Pancreas (tissue), 10 donors: ENCODE data around the gene GULP1. TPM values are rescaled to one million over a fixed set of nuclear protein-coding genes. Genes with fewer than 3 reads are reported as not detected.

ENCODE experiments used
- ATAC-seq, 4 donors: fragments of 200-7000 bp; cut with Tn5 transposase; one replicate each; pipeline versions ENCODE4 v1.8.0 to v1.9.1; 2020; ENCODE audit warnings: mild to moderate bottlenecking in 4 of 4, moderate library complexity in 4 of 4
- DNase-seq, 6 donors: peaks; one replicate each; pipeline ENCODE4 v3.0.0-alpha.2; 2020
- FAIRE-seq: peaks from 2 replicates; lab custom pipeline; 2012; peaks lifted over from hg19 to GRCh38; lab: Jason Lieb, UNC
- H3K27ac ChIP-seq, 4 donors: fragments of 200-600 bp; sonication (generic); 1 replicate in 3 of 4; 2 replicates in 1 of 4; pipeline versions ENCODE4 v1.5.0 to v1.8.0; 2020
- H3K27me3 ChIP-seq, 4 donors: fragments of 200-600 bp; one replicate each; pipeline ENCODE4 v1.8.0; 2021
- H3K36me3 ChIP-seq, 3 donors: fragments of 200-600 bp; sonication (generic) in 1 of 3; one replicate each; pipeline versions ENCODE4 v1.5.0 to v1.8.0; 2020 to 2021
- H3K4me1 ChIP-seq, 3 donors: fragments of 200-600 bp; one replicate each; pipeline ENCODE4 v1.8.0; 2021
- H3K4me3 ChIP-seq, 4 donors: fragments of 200-600 bp; sonication (generic) in 2 of 4; one replicate each; pipeline versions ENCODE4 v1.5.0 to v1.8.0; 2020 to 2021
- H3K9me3 ChIP-seq, 4 donors: fragments of 200-600 bp; one replicate each; pipeline ENCODE4 v1.8.0; 2021
- CTCF ChIP-seq, 4 donors: fragments of 200-600 bp; sonication (generic) in 3 of 4; IDR thresholded peaks; one replicate each; pipeline versions ENCODE4 v1.5.0 to v1.8.0; 2021; ENCODE audit warnings: antibody characterized with exemption in 4 of 4
- WGBS, 2 donors: extraction: QIAGEN DNeasy Blood & Tissue Kit; methylation state at CpG; one replicate each; pipeline ENCODE4 v1.1.7; 2013; 5-methylcytosine and 5-hydroxymethylcytosine counted together
- intact Hi-C, 3 donors: fragments of 100-400 bp; cut with DNase I; formaldehyde crosslinking; loops; one replicate each; pipeline versions ENCODE4 v1.11.1 to v1.14.2; 2022
- polyA plus RNA-seq, 2 donors: library from polyadenylated mRNA; stranded (reverse); fragments of 200-250 nt; gene quantifications; one replicate each; pipeline ENCODE4 v1.2.3, GENCODE V29; 2013
- total RNA-seq, 6 donors: library from RNA; stranded (reverse); fragmentation: NEBNext Ultra II Directional in 4 of 6; extraction: Animal tissue kit (Norgen Biotek cat#: 25700) in 4 of 6; gene quantifications; one replicate each; pipeline versions ENCODE4 v1.2.1 to v1.2.4, GENCODE V29; 2021 to 2023
- donor health status: healthy with polysubstance abuse.
- donor health status: DM: no; HTN: no; CAD: no; lungs with moderate emphysema.
- donor health status: DM: no; HTN: no; CAD: no.
- donor health status: control.
- donor health status: control.
- donor health status: Bipolar disorder and iron deficiency.
- donor health status: DM: yes; HTN: yes; CAD: no.
- donor health status: DM: no; HTN: no; CAD: no.
- donor health status: DM: no; HTN: no; CAD: no.
- donor health status: DM: yes; HTN: yes; CAD: no.

The GULP1 gene
- total and polyA plus RNA-seq, 8 donors = 5.4 to 35.7 (median 17.5) TPM

GRCh38 chr2:188473306-188473705 lies 181.6 kb downstream of the GULP1 start:
- TF ChIP-seq CTCF (IDR thresholded peaks at IDR 0.05) = no peak
- no peak for FAIRE-seq

GRCh38 chr2:188474316-188474715 lies 182.6 kb downstream of the GULP1 start:
- H3K9me3 ChIP-seq = peaks cover 0 to 4% (median 0%) of the 10 kb centered on the region in 4 donors
- no peak overlapping the region for H3K27ac ChIP-seq
- ATAC-seq (no peak), FAIRE-seq (no peak), DNase-seq (no peak)
- TF ChIP-seq CTCF (IDR thresholded peaks at IDR 0.05) = no peak
- no peak overlapping the region for H3K4me3 ChIP-seq
- intact Hi-C loops = no loop called here
- WGBS, 2 donors = 90 to 95% methylated on average over 2 of the region's 2 CpGs
- no peaks in the 10 kb centered on the region for H3K36me3 ChIP-seq
- peaks cover 7 to 14% (median 11%) of the 10 kb centered on the region in 3 donors for H3K4me1 ChIP-seq
- H3K27me3 ChIP-seq = no peaks in the 10 kb centered on the region

More at GRCh38 chr2:188473306-188473705, 181.6 kb downstream of the GULP1 start:
- Histone ChIP-seq H3K27me3 (no peaks in the 10 kb centered on the region), H3K4me1 (peaks cover 7 to 8% (median 7%) of the 10 kb centered on the region in 3 donors), H3K9me3 (peaks cover 0 to 4% (median 0%) of the 10 kb centered on the region in 4 donors), H3K4me3 (no peak overlapping the region), H3K27ac (no peak overlapping the region), H3K36me3 (no peaks in the 10 kb centered on the region)
- 90 to 97% methylated on average over 3 of the region's 3 CpGs for WGBS, 2 donors
- intact Hi-C loops = no loop called here
- no peak for DNase-seq
- ATAC-seq = no peak

GRCh38 chr2:188475945-188476344 lies 184.3 kb downstream of the GULP1 start:
- FAIRE-seq = no peak
- no peak for DNase-seq

GRCh38 chr2:188477564-188478103 lies 186.0 kb downstream of the GULP1 start:
- no peak for TF ChIP-seq CTCF (IDR thresholded peaks at IDR 0.05)
- no peak overlapping the region for H3K27ac ChIP-seq
- no peaks in the 10 kb centered on the region for H3K9me3 ChIP-seq
- ATAC-seq (peak; percentile 22 to 61 (median 54)), FAIRE-seq (no peak), DNase-seq (no peak)
- intact Hi-C loops = no loop called here
- no peak overlapping the region for H3K4me3 ChIP-seq
- H3K36me3 ChIP-seq = no peaks in the 10 kb centered on the region
- 19 to 21% methylated on average over 5 of the region's 5 CpGs for WGBS, 2 donors
- H3K27me3 ChIP-seq = no peaks in the 10 kb centered on the region
- H3K4me1 ChIP-seq = peaks cover 7 to 14% (median 12%) of the 10 kb centered on the region in 3 donors

More at GRCh38 chr2:188475945-188476344, 184.3 kb downstream of the GULP1 start:
- Histone ChIP-seq H3K27me3 (no peaks in the 10 kb centered on the region), H3K4me1 (peaks cover 7 to 14% (median 12%) of the 10 kb centered on the region in 3 donors), H3K9me3 (no peaks in the 10 kb centered on the region), H3K4me3 (no peak overlapping the region), H3K27ac (peak overlapping the region in 1 of 4 donors; percentile 13), H3K36me3 (no peaks in the 10 kb centered on the region)
- no peak for TF ChIP-seq CTCF (IDR thresholded peaks at IDR 0.05)
- ATAC-seq = peak; percentile 35 to 78 (median 61)
- 22 to 26% methylated on average over 4 of the region's 4 CpGs for WGBS, 2 donors
- intact Hi-C loops = no loop called here

GRCh38 chr2:188478724-188479123 lies 187.1 kb downstream of the GULP1 start:
- DNase-seq = no peak
- H3K36me3 ChIP-seq = no peaks in the 10 kb centered on the region
- no peaks in the 10 kb centered on the region for H3K27me3 ChIP-seq
- no peaks in the 10 kb centered on the region for H3K9me3 ChIP-seq
- intact Hi-C loops = no loop called here
- no peak overlapping the region for H3K27ac ChIP-seq
- no peak for TF ChIP-seq CTCF (IDR thresholded peaks at IDR 0.05)
- peak in 3 of 4 donors; percentile 34 to 45 (median 40) for ATAC-seq
- 15 to 25% methylated on average over 1 of the region's 1 CpG for WGBS, 2 donors
- H3K4me3 ChIP-seq = no peak overlapping the region
- no peak for FAIRE-seq
- peaks cover 7 to 14% (median 12%) of the 10 kb centered on the region in 3 donors for H3K4me1 ChIP-seq
